Measurements from ENCODE around the gene MNAT1. TPM values are rescaled to one million over a fixed set of nuclear protein-coding genes. Genes with fewer than 3 reads are reported as not detected.
"Not testable (repeated sequence)": the region's sequence is repeated elsewhere in the genome, so short reads cannot be mapped to it uniquely, and the experiment has no call there.

The MNAT1 gene
- polyA plus RNA-seq, 1 donor, result 30.7 TPM

GRCh38 chr14:60867503-60868172, 133.1 kb downstream of the MNAT1 start:
- Histone ChIP-seq H3K4me3 (ENCODE audit: low read length) (no peak overlapping the region), H3K36me3 (ENCODE audit: control insufficient read depth, insufficient read depth, low read length) (no peaks in the 10 kb centered on the region), H3K4me1 (ENCODE audit: control insufficient read depth, insufficient read depth, low read length) (peaks cover 2% of the 10 kb centered on the region), H3K9me3 (ENCODE audit: control insufficient read depth, low read depth, low read length) (no peaks in the 10 kb centered on the region), H3K27ac (ENCODE audit: low read length) (no peak overlapping the region), H3K27me3 (ENCODE audit: control insufficient read depth, insufficient read depth, low read length) (no peaks in the 10 kb centered on the region)
- DNase-seq, result no peak

- Histone ChIP-seq H3K36me3 (ENCODE audit: control insufficient read depth, insufficient read depth, low read length) (peaks cover 3% of the 10 kb centered on the region), H3K27me3 (ENCODE audit: control insufficient read depth, insufficient read depth, low read length) (no peaks in the 10 kb centered on the region), H3K9me3 (ENCODE audit: control insufficient read depth, low read depth, low read length) (no peaks in the 10 kb centered on the region), H3K27ac (ENCODE audit: low read length) (no peak overlapping the region), H3K4me3 (ENCODE audit: low read length) (no peak overlapping the region), H3K4me1 (ENCODE audit: control insufficient read depth, insufficient read depth, low read length) (no peaks in the 10 kb centered on the region)
- DNase-seq, result no peak
- no CpG with 5 or more reads among the region's 1 CpG for WGBS (ENCODE audit: insufficient coverage, low lambda C conversion rate)
These were observed 143.6 kb downstream of the MNAT1 start for GRCh38 chr14:60878121-60878520.

- Histone ChIP-seq H3K27ac (ENCODE audit: low read length) (no peak overlapping the region), H3K9me3 (ENCODE audit: control insufficient read depth, low read depth, low read length) (no peaks in the 10 kb centered on the region), H3K27me3 (ENCODE audit: control insufficient read depth, insufficient read depth, low read length) (no peaks in the 10 kb centered on the region), H3K36me3 (ENCODE audit: control insufficient read depth, insufficient read depth, low read length) (peaks cover 3% of the 10 kb centered on the region), H3K4me1 (ENCODE audit: control insufficient read depth, insufficient read depth, low read length) (no peaks in the 10 kb centered on the region), H3K4me3 (ENCODE audit: low read length) (no peak overlapping the region)
- no peak for DNase-seq
These were observed 144.0 kb downstream of the MNAT1 start for GRCh38 chr14:60878536-60878935.

GRCh38 chr14:60882219-60882618, 147.7 kb downstream of the MNAT1 start:
- Histone ChIP-seq H3K27ac (ENCODE audit: low read length) (no peak overlapping the region), H3K4me1 (ENCODE audit: control insufficient read depth, insufficient read depth, low read length) (no peaks in the 10 kb centered on the region), H3K9me3 (ENCODE audit: control insufficient read depth, low read depth, low read length) (no peaks in the 10 kb centered on the region), H3K4me3 (ENCODE audit: low read length) (no peak overlapping the region), H3K36me3 (ENCODE audit: control insufficient read depth, insufficient read depth, low read length) (peaks cover 3% of the 10 kb centered on the region), H3K27me3 (ENCODE audit: control insufficient read depth, insufficient read depth, low read length) (no peaks in the 10 kb centered on the region)
- WGBS (ENCODE audit: insufficient coverage, low lambda C conversion rate), result 100% methylated on average over 1 of the region's 1 CpG
- no peak for DNase-seq

GRCh38 chr14:60884134-60884533, 149.6 kb downstream of the MNAT1 start:
- peaks cover 3% of the 10 kb centered on the region for H3K36me3 ChIP-seq (ENCODE audit: control insufficient read depth, insufficient read depth, low read length)
- H3K4me3 ChIP-seq (ENCODE audit: low read length), result no peak overlapping the region
- no peaks in the 10 kb centered on the region for H3K27me3 ChIP-seq (ENCODE audit: control insufficient read depth, insufficient read depth, low read length)
- no peak overlapping the region for H3K27ac ChIP-seq (ENCODE audit: low read length)
- DNase-seq, result no peak
- H3K4me1 ChIP-seq (ENCODE audit: control insufficient read depth, insufficient read depth, low read length), result no peaks in the 10 kb centered on the region
- H3K9me3 ChIP-seq (ENCODE audit: control insufficient read depth, low read depth, low read length), result no peaks in the 10 kb centered on the region

DNA sequence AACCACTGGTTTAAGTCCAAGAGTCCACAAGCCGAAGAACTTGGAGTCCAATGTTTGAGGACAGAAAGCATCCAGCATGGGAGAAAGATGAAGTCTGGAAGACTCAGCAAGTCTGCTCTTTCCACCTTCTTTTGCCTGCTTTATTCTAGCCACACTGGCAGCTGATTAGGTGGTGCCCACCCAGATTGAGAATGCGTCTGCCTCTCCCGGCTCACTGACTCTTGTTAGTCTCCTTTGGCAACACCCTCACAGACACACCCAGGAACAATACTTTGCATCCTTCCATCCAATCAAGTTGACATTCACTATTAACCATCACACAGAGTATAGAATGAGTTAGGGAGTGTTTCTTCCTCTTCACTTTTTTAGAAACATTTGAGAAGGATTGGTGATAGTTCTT, 156.1 kb downstream of the MNAT1 start:
- H3K4me1 ChIP-seq (ENCODE audit: control insufficient read depth, insufficient read depth, low read length); DNase-seq; H3K9me3 ChIP-seq (ENCODE audit: control insufficient read depth, low read depth, low read length); H3K27ac ChIP-seq (ENCODE audit: low read length); H3K36me3 ChIP-seq (ENCODE audit: control insufficient read depth, insufficient read depth, low read length); H3K4me3 ChIP-seq (ENCODE audit: low read length); H3K27me3 ChIP-seq (ENCODE audit: control insufficient read depth, insufficient read depth, low read length): not testable (repeated sequence)
- WGBS (ENCODE audit: insufficient coverage, low lambda C conversion rate), result no CpG with 5 or more reads among the region's 3 CpGs

DNA sequence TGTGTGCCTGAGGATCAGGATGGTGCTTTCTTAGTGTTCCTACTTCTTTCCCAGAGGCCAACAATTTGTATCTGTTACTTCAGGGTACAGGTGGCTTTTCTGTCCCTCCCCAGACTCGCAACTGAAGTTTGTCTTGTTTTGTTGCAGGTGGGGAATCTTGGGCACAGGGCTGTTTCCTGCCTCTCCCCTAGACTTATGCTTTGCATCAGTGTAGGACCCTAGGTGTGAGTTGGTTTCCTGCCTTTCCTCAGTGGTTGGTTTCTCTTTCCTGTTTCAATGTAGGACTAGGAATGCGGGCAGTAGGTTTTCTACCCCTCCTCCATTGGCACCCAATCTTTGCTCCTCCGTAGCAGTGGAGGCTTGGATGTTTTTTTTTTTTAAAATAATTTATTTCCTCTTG, 159.3 kb downstream of the MNAT1 start:
- WGBS (ENCODE audit: insufficient coverage, low lambda C conversion rate), result 79% methylated on average over 2 of the region's 3 CpGs

GRCh38 chr14:60904381-60904780, 169.8 kb downstream of the MNAT1 start:
- DNase-seq, result no peak
- no peaks in the 10 kb centered on the region for H3K9me3 ChIP-seq (ENCODE audit: control insufficient read depth, low read depth, low read length)
- H3K4me1 ChIP-seq (ENCODE audit: control insufficient read depth, insufficient read depth, low read length), result no peaks in the 10 kb centered on the region
- no peaks in the 10 kb centered on the region for H3K27me3 ChIP-seq (ENCODE audit: control insufficient read depth, insufficient read depth, low read length)
- H3K27ac ChIP-seq (ENCODE audit: low read length), result no peak overlapping the region
- H3K4me3 ChIP-seq (ENCODE audit: low read length), result no peak overlapping the region
- H3K36me3 ChIP-seq (ENCODE audit: control insufficient read depth, insufficient read depth, low read length), result no peaks in the 10 kb centered on the region

More for the DNA sequence above, 159.3 kb downstream of the MNAT1 start:
- Histone ChIP-seq H3K27me3 (ENCODE audit: control insufficient read depth, insufficient read depth, low read length) (no peaks in the 10 kb centered on the region), H3K4me1 (ENCODE audit: control insufficient read depth, insufficient read depth, low read length) (no peaks in the 10 kb centered on the region), H3K4me3 (ENCODE audit: low read length) (no peak overlapping the region), H3K9me3 (ENCODE audit: control insufficient read depth, low read depth, low read length) (no peaks in the 10 kb centered on the region), H3K27ac (ENCODE audit: low read length) (no peak overlapping the region), H3K36me3 (ENCODE audit: control insufficient read depth, insufficient read depth, low read length) (no peaks in the 10 kb centered on the region)
- no peak for DNase-seq

DNA sequence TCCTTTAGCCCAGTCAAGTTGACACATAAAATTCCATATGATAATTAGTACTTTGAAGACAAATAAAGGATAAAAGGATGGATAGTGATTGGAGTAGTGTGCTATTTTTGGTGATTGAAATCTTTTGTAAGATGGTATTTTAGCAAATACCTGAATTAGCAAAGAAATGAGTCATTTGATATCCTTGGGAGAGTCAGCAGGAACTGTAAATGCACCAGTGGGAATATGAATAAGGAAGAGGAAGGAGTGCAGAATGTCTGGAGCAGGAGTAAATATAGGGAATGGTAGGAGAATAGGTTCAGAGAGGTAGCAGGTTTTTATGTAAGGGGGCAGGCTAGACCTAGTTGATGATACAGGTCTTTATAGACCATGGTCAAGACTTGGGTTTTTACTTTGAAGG, 171.4 kb downstream of the MNAT1 start:
- DNase-seq, result no peak
- no peaks in the 10 kb centered on the region for H3K27me3 ChIP-seq (ENCODE audit: control insufficient read depth, insufficient read depth, low read length)
- H3K4me3 ChIP-seq (ENCODE audit: low read length), result no peak overlapping the region
- H3K9me3 ChIP-seq (ENCODE audit: control insufficient read depth, low read depth, low read length), result no peaks in the 10 kb centered on the region
- H3K27ac ChIP-seq (ENCODE audit: low read length), result no peak overlapping the region
- H3K4me1 ChIP-seq (ENCODE audit: control insufficient read depth, insufficient read depth, low read length), result no peaks in the 10 kb centered on the region
- H3K36me3 ChIP-seq (ENCODE audit: control insufficient read depth, insufficient read depth, low read length), result no peaks in the 10 kb centered on the region

- Histone ChIP-seq H3K4me3 (ENCODE audit: low read length) (no peak overlapping the region), H3K36me3 (ENCODE audit: control insufficient read depth, insufficient read depth, low read length) (peaks cover 4% of the 10 kb centered on the region), H3K27me3 (ENCODE audit: control insufficient read depth, insufficient read depth, low read length) (no peaks in the 10 kb centered on the region), H3K27ac (ENCODE audit: low read length) (no peak overlapping the region), H3K9me3 (ENCODE audit: control insufficient read depth, low read depth, low read length) (no peaks in the 10 kb centered on the region), H3K4me1 (ENCODE audit: control insufficient read depth, insufficient read depth, low read length) (no peaks in the 10 kb centered on the region)
- DNase-seq, result no peak
- WGBS (ENCODE audit: insufficient coverage, low lambda C conversion rate), result no CpG with 5 or more reads among the region's 3 CpGs
These were observed 181.2 kb downstream of the MNAT1 start for GRCh38 chr14:60915781-60916180.

DNA sequence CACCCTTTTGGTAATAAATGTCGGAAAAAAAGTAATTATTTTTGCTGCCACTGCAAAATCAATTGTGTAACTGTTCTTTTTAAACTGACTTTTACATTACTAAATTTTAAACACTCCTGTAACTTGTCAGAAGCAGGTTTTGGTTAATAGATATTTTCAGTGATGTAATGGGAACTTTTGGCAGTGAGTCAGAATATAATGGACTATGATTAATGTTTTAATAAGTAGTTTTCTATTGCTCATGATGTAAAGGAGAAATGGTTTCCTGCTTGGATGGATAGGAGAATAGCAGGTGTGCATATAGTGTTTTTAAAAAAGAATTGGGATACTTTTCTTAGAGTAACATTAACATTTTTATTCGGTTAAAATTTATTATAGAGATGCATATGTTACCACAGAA, 187.5 kb downstream of the MNAT1 start:
- no peak for DNase-seq
- Histone ChIP-seq H3K36me3 (ENCODE audit: control insufficient read depth, insufficient read depth, low read length) (peaks cover 4% of the 10 kb centered on the region), H3K9me3 (ENCODE audit: control insufficient read depth, low read depth, low read length) (no peaks in the 10 kb centered on the region), H3K4me3 (ENCODE audit: low read length) (no peak overlapping the region), H3K27ac (ENCODE audit: low read length) (no peak overlapping the region), H3K27me3 (ENCODE audit: control insufficient read depth, insufficient read depth, low read length) (no peaks in the 10 kb centered on the region), H3K4me1 (ENCODE audit: control insufficient read depth, insufficient read depth, low read length) (no peaks in the 10 kb centered on the region)
- 96% methylated on average over 2 of the region's 2 CpGs for WGBS (ENCODE audit: insufficient coverage, low lambda C conversion rate)
